Muscle layer of colon (tissue), 2 donors: ENCODE measurements around the gene AKT3.
"Not testable (repeated sequence)": the region's sequence is repeated elsewhere in the genome, so short reads cannot be mapped to it uniquely, and the experiment has no call there.

Experiments used
- H3K27ac ChIP-seq: one replicate; pipeline ENCODE4 v1.7.0; 2013; ENCODE audit warnings: low read depth, mild to moderate bottlenecking, low read length, moderate library complexity
- H3K27me3 ChIP-seq, 2 donors: one replicate each; pipeline ENCODE4 v1.7.0; 2013; ENCODE audit warnings: low read length in 2 of 2, mild to moderate bottlenecking in 2 of 2; ENCODE audit not compliant: insufficient read depth in 2 of 2, control insufficient read depth in 1 of 2
- H3K36me3 ChIP-seq: one replicate; pipeline ENCODE4 v1.7.0; 2013; ENCODE audit warnings: mild to moderate bottlenecking, low read length; ENCODE audit not compliant: insufficient read depth
- H3K4me1 ChIP-seq: one replicate; pipeline ENCODE4 v1.7.0; 2013; ENCODE audit warnings: mild to moderate bottlenecking, low read length; ENCODE audit not compliant: insufficient read depth
- H3K4me3 ChIP-seq, 2 donors: one replicate each; pipeline ENCODE4 v1.7.0; 2013; ENCODE audit warnings: low read length in 2 of 2, low read depth in 1 of 2, mild to moderate bottlenecking in 1 of 2, moderate library complexity in 1 of 2
- H3K9ac ChIP-seq: one replicate; pipeline ENCODE4 v1.7.0; 2013; ENCODE audit warnings: low read length
- H3K9me3 ChIP-seq: one replicate; pipeline ENCODE4 v1.7.0; 2013; ENCODE audit warnings: mild to moderate bottlenecking, low read length
- donor health status: abdominal sarcoma.
- donor health status: Adenocarcinoma of cecum.

AKT3 gene

DNA sequence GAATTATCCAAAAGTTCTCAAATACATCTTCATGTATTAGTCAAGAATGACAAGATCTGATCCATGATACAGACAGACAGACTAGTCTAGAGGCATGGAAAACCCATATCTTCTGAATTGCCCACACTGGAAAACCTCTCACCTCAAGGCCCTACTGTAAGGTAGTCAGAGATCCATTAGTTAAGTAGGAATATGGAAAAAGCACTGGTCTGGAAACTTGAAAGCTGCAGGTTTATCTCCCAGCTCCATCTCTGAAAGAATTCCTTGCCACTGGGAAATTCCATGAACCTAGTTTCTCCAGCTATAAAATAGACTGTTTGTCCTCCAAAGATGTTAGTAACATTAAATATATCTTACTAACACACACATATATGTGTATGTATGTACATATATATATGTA is 169.2 kb downstream of the AKT3 start:
- H3K4me1 ChIP-seq, result no peaks in the 10 kb centered on the region
- H3K27me3 ChIP-seq, result no peaks in the 10 kb centered on the region
- H3K27ac ChIP-seq, result no peak overlapping the region
- H3K9ac ChIP-seq, result no peak overlapping the region
- no peaks in the 10 kb centered on the region for H3K36me3 ChIP-seq
- no peak overlapping the region for H3K4me3 ChIP-seq
- no peaks in the 10 kb centered on the region for H3K9me3 ChIP-seq

DNA sequence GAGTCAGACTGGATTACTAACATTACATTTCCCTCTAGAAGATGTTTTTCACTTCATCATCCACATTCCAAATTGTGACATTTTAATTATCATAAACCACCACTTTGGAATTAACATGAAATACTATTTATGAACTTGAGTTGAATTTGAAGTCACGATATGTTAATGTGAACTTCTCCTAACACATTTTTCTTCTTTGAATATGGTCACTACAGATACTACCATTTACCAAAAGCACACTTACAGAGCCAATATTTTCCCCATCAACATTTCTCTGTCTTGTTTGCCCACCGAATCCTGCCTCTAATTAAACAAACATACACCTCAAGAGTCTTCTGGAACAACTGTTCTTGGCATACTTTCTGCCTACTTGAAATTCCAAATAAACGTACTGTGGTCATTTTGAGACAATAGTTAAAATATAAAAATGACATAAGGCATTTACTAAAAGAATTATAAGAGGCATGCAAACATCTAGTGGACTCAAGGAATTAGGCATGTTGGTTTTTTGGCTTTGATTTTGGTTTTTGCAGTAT is 177.4 kb downstream of the AKT3 start:
- Histone ChIP-seq H3K36me3 (no peaks in the 10 kb centered on the region), H3K9ac (no peak overlapping the region), H3K9me3 (no peaks in the 10 kb centered on the region), H3K27me3 (no peaks in the 10 kb centered on the region), H3K4me1 (peaks cover 7% of the 10 kb centered on the region), H3K4me3 (no peak overlapping the region), H3K27ac (no peak overlapping the region)

DNA sequence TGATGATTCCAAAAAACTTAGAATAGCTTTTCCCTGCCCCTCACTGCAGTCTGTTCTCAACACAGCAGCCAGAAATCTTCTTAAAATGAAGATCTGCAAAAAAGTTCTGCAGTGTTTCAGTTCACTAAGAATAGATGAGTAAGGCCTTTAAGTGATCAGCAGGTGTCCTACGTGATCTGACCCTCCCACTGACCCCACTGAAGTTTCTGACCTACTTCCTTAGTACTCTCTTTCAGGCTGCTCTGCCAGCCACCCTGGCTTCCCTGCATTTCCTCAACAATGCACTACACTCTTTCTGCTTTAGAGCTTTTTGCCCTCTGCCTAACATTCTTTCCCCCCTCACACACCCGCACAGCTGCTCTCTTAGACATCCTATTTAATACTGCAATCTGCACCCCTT is 182.5 kb downstream of the AKT3 start:
- H3K9me3 ChIP-seq, result no peaks in the 10 kb centered on the region
- no peaks in the 10 kb centered on the region for H3K27me3 ChIP-seq
- H3K4me3 ChIP-seq, result no peak overlapping the region
- H3K4me1 ChIP-seq, result peaks cover 2% of the 10 kb centered on the region
- H3K36me3 ChIP-seq, result no peaks in the 10 kb centered on the region
- no peak overlapping the region for H3K27ac ChIP-seq
- no peak overlapping the region for H3K9ac ChIP-seq

DNA sequence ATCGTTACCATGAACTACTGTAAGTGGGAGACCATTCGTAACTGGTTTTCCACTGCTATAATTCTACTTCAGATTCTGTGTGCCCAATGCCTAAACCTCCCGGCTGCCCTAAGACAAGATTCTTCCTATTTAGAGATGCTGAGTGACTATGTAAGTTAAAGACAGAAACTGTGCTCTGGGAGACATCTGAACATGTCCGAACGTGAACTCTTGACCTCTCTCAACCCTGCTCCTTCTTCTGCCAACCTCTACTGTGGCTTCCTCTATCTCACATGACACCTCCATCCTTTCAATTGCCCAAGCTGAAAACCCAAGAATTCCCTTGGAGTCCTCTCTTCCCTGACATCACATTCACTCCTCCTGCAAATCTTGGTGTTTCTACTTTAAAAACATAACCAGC is 182.9 kb downstream of the AKT3 start:
- Histone ChIP-seq H3K27ac (no peak overlapping the region), H3K9me3 (no peaks in the 10 kb centered on the region), H3K27me3 (no peaks in the 10 kb centered on the region), H3K4me3 (no peak overlapping the region), H3K36me3 (no peaks in the 10 kb centered on the region), H3K9ac (no peak overlapping the region), H3K4me1 (no peaks in the 10 kb centered on the region)

DNA sequence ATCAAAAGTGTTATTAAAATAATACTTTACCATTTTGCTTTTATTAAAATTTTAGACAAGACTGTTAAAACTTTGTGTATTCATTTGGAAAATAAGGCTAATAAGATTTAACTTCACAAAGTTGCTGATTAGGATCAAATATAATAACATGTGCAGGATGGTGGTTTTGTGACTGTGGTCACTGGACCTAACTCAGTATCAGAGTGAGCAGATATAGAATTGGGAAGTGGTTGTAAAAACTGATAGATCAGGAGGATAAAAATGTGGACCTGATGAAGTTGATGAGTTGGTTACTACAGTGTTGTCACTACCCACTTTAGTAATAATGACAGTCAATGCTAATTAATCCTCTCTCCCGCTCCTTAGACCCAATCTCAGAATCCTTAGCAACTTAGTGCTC is 186.4 kb downstream of the AKT3 start:
- no peak overlapping the region for H3K27ac ChIP-seq
- H3K4me3 ChIP-seq, result no peak overlapping the region

DNA sequence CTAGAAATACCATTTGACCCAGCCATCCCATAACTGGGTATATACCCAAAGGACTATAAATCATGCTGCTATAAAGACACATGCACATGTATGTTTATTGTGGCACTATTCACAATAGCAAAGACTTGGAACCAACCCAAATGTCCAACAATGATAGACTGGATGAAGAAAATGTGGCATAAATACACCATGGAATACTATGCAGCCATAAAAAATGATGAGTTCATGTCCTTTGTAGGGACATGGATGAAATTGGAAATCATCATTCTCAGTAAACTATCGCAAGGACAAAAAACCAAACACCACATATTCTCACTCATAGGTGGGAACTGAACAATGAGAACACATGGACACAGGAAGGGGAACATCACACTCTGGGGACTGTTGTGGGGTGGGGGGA is 187.9 kb downstream of the AKT3 start:
- not testable (repeated sequence) for H3K27me3 ChIP-seq, H3K27ac ChIP-seq, H3K36me3 ChIP-seq, H3K9me3 ChIP-seq, H3K9ac ChIP-seq, H3K4me1 ChIP-seq, H3K4me3 ChIP-seq

More for the DNA sequence above, 186.4 kb downstream of the AKT3 start:
- no peak overlapping the region for H3K9ac ChIP-seq
- H3K36me3 ChIP-seq, result no peaks in the 10 kb centered on the region
- no peaks in the 10 kb centered on the region for H3K9me3 ChIP-seq
- no peaks in the 10 kb centered on the region for H3K4me1 ChIP-seq
- H3K27me3 ChIP-seq, result no peaks in the 10 kb centered on the region

DNA sequence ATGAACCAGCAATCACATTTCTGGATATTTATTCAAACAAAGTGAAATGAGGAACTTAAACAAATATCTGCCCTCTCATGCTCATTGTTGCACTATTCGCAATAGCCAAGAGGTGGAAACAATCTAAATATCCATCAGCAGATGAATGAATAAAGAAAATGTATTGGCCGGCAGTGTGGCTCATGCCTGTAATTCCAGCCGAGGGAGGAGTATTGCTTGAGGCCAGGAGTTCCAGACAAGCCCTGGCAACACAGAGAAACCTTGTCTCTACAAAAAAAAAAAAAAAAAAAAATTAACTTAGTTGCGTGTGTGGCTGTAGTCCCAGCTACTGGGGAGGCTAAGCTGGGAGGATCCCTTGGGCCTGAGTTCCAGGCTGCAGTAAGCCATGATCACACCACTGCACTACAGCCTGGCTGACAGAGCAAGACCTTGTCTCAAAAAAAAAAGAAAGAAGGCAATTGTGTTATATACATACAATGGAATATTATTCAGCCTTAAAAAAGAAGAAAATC is 191.4 kb downstream of the AKT3 start:
- Histone ChIP-seq H3K27ac (no peak overlapping the region), H3K9ac (no peak overlapping the region), H3K36me3 (no peaks in the 10 kb centered on the region), H3K9me3 (no peaks in the 10 kb centered on the region), H3K4me3 (no peak overlapping the region), H3K4me1 (no peaks in the 10 kb centered on the region), H3K27me3 (no peaks in the 10 kb centered on the region)

DNA sequence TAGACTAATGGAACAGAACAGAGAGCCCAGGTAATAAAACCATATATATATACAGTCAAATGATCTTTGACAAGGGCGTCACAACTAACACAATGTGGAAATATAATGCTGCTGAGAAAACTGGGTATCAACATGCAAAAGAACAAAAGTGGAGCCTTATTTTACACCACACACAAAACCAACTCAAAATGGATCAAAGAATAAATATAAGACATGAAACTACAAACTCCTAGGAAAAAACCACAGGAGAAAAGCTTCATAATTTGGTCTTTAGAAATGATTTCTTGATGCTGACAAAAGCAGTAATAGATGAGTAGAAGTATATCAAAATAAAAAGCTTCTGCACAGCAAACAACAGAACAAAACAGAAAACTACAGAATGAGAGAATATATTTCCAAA is 192.2 kb downstream of the AKT3 start:
- H3K4me3 ChIP-seq, result no peak overlapping the region
- no peaks in the 10 kb centered on the region for H3K36me3 ChIP-seq
- H3K9me3 ChIP-seq, result no peaks in the 10 kb centered on the region
- H3K27ac ChIP-seq, result no peak overlapping the region
- no peaks in the 10 kb centered on the region for H3K4me1 ChIP-seq
- no peaks in the 10 kb centered on the region for H3K27me3 ChIP-seq
- H3K9ac ChIP-seq, result no peak overlapping the region

DNA sequence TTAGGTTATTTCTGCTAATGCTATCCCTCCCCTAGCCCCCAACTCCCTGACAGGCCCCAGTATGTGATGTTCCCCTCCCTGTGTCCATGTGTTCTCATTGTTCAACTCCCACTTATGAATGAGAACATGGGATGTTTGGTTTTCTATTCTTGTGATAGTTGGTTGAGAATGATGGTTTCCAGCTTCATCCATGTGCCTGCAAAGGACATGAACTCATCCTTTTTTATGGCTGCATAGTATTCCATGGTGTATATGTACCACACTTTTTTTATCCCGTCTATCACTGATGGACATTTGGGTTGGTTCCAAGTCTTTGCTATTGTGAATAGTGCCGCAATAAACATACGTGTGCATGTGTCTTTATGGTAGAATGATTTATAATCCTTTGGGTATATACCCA is 200.5 kb downstream of the AKT3 start:
- not testable (repeated sequence) for H3K4me1 ChIP-seq, H3K9ac ChIP-seq, H3K4me3 ChIP-seq, H3K27ac ChIP-seq, H3K36me3 ChIP-seq, H3K9me3 ChIP-seq, H3K27me3 ChIP-seq

DNA sequence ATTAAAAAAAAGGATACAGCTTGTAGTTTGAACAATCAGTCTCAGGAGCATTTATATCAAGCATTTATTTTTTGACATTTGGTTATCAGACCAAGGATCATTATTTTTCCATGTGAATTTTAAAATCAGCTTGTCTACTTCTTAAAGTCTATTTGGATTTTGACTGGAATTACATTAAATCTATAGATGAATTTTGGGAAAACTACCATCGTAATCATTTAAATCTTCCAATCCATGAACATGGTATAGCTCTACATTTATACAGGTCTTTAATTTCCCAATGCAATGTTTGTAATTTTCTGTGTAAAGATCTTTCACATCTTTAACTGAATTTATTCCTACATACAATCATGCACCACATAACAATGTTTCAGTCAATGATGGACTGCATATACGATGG is 203.2 kb downstream of the AKT3 start:
- Histone ChIP-seq H3K27ac (no peak overlapping the region), H3K9me3 (peaks cover 5% of the 10 kb centered on the region), H3K4me1 (no peaks in the 10 kb centered on the region), H3K36me3 (no peaks in the 10 kb centered on the region), H3K9ac (no peak overlapping the region), H3K4me3 (no peak overlapping the region), H3K27me3 (no peaks in the 10 kb centered on the region)

DNA sequence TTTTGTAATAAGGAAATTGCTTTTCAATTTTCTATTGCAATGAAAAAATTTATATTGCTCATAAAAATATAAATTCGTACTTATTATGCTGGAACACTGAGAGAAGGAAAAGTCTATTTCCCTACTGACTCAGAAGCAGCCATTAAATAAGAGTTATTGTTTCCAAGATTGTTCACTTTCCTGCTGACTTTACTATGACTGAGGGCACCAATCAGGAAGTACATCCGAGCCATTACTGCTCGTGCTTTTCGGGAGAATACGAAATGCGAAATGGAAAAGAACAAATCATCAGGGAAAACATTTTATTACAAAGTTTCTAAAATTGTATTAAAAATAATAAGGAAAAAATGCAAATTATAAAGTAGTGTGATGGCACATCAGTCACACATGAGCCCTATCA is 204.8 kb downstream of the AKT3 start:
- peaks cover 5% of the 10 kb centered on the region for H3K9me3 ChIP-seq
- no peak overlapping the region for H3K27ac ChIP-seq
- no peaks in the 10 kb centered on the region for H3K27me3 ChIP-seq
- no peak overlapping the region for H3K4me3 ChIP-seq
- H3K9ac ChIP-seq, result no peak overlapping the region
- no peaks in the 10 kb centered on the region for H3K4me1 ChIP-seq
- peaks cover 4% of the 10 kb centered on the region for H3K36me3 ChIP-seq

DNA sequence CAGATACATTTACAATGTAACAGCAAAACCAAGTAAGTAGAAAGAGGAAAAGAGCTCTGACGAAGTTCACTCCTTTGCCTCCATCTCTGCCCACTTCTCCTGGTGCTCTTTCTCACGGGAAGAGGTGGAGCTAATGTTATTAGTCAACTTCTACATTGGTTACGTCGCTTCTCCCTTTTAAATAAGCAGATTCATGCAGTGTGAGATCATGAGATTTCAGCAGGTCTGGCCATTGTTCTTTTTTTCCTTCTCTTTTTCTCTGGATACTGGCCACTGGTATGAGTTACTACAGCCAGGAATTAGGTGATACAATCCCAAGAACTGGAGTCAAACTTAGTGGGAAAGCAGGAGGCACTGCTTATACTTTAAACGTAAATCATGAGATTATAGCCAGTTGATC is 207.1 kb downstream of the AKT3 start:
- Histone ChIP-seq H3K4me1 (no peaks in the 10 kb centered on the region), H3K9me3 (peaks cover 5% of the 10 kb centered on the region), H3K27ac (no peak overlapping the region), H3K9ac (no peak overlapping the region), H3K36me3 (peaks cover 5% of the 10 kb centered on the region), H3K4me3 (no peak overlapping the region), H3K27me3 (no peaks in the 10 kb centered on the region)
